ENCODE measurements around the gene CFAP157.

CFAP157 gene

DNA sequence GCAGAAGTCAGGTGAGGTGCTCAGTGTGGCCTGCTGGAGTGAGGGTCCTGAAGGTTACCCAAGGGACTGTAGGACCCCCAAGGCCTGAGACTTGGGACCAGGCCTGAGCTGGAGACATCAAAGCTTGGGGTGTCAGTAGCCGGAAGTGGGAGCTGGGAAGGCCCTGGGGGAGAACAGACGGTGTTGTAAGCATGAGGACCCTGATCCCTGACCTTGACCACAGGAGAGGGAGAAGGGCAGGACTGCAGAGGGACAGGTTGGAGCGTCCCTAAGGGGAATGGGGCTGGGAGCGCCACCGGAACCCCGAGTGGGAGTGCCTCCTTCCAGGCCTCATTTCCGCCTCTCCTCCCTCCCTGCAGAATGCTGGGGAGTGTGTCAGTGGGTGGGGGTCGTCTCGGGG, 9.6 kb downstream of the CFAP157 start:
- no peak for DNase-seq

DNA sequence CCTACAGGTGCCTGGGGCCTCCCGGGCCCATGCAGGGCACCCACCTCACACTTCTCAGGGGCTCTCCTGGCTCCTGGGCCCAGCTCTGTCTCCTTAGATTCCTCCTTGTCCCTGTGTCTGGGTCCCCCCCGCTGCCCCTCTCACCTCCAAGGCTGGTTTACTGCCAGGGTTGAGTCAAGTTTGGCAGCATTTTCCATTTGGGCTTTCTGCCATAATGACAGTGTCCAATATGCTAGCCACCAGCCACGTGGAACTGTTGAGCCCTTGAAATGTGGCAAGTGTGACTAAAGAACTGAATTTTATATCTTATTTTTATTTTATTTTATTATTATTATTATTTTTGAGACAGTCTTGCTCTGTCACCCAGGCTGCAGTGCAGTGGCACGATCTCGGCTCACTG, 11.0 kb downstream of the CFAP157 start:
- no peak for DNase-seq

DNA sequence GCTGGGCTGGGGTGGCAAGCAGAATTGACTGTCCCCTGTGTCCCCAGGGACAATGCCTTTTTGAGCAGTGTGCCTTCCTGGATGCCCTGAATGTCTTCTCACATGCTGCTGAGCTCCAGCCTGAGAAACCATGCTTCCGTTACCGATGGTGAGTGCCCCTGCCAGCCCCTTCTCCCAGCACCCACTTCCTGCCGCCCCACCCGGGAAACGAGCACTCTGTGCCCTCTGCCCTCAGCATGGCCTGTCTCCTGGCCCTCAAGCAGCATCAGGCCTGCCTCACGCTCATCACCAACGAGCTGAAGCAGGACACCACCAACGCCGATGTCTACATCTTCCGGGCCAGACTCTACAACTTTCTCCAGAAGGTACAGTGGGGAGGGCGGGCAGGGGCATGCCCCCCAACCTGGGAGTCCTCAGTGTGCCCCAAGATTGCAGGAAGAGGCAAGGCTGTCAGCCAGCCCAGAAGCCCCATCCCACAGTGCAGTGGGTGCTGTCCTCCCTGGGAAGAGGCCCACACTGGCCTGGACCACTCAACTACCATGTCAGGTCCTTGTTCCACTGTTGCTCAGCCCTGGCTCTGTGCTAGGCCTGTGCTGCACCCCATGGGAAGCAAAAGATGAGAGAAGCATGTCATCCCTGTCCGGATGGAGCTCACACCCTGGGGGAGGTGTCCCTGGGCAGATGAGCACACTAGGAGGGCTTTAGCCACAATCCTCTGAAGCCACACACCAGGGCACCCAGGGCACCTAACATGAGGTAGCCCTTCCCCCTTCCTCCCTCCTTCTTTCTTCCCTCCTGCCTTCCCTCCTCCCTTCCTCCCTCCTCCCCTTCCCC, 13.5 kb downstream of the CFAP157 start:
- DNase-seq = peak in 4 of 6 experiments; percentile 5 to 37 (median 12)

DNA sequence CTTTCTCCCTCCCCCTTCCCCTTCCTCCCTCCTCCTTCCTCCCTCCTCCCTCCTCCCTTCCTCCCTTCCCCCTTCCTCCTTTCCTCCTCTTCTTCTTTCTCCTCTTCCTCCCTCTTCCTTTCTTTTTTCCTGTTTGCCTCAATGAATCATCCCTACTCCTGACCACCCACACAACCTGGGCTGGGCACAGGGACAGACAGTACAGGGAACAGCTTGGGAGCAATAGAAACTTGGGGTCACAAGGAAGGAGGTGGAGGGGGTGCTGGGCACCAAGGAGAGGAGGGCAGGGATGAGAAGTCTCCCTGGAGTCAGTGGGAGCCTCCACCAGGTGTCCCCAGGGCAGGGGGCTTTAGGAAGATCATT, 14.1 kb downstream of the CFAP157 start:
- DNase-seq = no peak

DNA sequence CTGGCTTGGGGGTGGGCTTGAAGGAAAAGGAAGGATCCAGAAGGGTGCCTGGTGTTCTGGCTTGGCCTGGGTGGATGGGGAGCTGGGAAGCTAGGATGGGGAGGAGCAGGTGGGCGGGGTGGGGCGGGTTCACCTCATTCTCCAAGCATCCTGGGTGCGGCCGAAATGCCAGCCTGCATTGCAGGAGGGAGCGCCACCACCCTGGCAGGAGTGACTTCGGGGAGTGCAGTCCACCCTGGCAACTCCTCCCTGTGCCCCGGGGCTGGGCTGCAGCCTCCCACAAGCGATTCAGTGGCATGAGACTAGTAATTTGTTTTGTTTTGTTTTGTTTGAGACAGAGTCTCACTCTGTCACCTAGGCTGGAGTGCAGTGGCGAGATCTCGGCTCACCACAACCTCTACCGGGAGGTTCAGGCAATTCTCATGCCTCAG, 14.6 kb downstream of the CFAP157 start:
- no peak for DNase-seq

DNA sequence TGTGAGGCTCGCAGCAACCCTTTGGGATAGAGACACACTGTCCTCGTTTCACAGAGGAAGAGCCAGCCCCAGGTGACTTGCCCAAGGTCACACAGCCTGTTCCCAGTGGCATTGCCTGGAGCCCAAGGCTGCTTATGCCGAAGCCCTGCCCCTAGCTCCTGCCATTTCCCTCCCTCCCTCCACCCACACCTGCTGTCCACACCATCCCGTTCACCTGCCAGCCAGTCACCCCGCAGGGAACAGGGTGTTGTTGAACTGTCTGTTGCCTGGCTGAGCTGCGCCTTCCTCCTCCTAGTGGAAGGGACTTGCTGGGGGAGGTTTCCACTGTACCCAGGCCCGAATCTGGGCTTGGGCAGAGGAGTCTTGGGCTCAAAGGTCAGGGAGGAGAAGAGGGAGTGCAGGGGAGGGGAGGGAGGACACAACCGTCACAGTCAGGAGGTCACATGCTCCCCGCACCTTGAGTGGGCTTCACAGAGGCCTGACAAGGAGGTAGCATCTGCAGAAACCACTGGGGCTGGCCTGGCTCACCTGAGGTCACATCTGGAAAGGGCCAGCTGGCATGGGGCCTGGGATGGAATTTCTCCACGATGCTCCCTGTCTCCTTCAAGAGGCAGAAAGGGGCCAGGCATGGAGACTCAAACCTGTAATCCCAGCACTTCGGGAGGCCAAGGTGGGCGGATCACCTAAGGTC, 15.4 kb downstream of the CFAP157 start:
- DNase-seq = no peak

DNA sequence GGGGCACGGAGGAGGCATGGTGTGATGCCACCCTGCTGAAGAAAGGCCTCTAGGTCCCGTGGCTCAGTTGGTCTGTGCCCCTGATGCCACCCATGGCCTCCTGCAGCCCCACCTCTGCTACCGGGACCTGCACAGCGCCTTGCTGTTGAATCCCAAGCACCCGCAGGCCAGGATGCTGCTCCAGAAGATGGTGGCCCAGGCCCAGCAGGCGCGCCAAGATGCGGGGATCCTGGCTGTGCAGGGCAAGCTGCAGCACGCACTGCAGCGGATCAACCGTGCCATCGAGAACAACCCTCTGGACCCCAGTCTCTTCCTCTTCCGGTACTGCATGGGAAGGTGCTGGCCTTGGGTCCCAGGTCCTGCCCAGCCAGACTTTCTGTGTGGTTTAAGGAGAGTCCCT, 16.2 kb downstream of the CFAP157 start:
- DNase-seq = no peak

DNA sequence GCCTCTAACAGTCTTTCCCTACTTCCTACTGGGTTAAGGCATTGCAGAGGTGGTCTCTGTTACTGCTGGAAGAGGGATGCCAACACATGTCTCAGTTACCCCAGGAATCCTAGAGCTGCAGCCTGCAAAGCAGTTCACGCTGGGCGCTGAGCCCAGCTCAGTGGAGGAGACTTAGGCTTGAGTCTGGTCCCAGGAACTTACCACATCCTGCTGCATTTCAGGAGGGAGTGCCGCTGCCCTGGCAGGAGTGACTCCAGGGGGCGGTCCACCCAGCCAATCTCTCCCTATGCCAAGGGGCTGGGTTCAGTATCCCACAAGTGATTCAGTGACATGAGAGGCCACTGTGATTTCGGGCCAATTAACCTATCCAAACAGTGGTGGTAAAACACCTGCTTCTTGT, 16.7 kb downstream of the CFAP157 start:
- DNase-seq = no peak

DNA sequence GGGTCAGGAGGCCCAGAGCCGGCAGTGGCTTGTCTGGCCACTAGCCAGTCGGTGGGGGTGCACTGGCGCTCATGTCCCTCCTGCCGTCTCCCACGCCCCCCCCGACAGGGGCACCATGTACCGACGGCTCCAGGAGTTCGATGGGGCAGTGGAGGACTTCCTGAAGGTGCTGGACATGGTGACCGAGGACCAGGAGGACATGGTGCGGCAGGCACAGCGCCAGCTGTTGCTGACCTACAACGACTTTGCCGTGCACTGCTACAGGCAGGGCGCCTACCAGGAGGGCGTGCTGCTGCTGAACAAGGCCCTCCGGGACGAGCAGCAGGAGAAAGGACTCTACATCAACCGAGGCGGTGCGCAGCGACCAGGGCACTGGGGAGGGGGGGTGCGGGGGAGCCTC, 17.2 kb downstream of the CFAP157 start:
- DNase-seq = no peak

DNA sequence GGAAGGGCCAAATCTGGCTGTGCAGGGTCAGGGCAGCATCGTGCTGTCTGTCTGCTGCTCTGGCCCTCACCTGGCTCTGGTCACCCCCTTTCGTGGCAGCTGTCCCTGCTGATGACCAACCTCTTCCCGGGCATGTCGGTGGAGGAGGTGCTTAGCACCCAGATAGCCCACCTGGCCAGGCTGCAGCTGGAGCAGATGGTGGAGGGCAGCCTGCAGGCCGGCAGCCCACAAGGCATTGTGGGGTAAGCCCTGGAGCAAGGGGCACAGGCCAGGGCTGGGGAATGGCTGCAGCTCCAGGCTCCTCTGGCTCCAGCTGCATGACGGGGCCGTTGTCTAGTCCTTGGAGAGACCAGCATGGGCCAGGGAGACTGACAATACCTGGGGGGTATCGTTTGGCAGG, 20.1 kb downstream of the CFAP157 start:
- no peak for DNase-seq

DNA sequence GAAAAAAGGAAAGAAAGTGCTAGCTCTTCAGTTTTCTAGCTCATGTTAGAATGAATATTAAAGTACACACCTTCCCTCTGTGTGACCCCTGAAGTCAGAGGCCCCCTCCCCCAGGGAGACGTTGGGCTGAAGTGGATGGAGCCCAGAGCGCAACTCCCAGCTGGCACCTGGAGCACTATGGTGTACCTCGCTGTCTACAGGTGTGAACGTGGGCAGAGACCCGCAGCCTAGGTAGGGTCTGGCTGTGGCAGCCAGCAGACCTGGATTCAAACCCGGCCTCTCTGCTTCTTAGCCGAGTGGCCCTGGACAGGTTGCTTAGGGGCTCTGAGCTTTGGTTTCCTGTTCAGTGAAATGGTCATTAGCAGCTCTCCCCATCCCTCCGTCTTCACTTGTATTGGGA, 22.0 kb downstream of the CFAP157 start:
- no peak for DNase-seq

DNA sequence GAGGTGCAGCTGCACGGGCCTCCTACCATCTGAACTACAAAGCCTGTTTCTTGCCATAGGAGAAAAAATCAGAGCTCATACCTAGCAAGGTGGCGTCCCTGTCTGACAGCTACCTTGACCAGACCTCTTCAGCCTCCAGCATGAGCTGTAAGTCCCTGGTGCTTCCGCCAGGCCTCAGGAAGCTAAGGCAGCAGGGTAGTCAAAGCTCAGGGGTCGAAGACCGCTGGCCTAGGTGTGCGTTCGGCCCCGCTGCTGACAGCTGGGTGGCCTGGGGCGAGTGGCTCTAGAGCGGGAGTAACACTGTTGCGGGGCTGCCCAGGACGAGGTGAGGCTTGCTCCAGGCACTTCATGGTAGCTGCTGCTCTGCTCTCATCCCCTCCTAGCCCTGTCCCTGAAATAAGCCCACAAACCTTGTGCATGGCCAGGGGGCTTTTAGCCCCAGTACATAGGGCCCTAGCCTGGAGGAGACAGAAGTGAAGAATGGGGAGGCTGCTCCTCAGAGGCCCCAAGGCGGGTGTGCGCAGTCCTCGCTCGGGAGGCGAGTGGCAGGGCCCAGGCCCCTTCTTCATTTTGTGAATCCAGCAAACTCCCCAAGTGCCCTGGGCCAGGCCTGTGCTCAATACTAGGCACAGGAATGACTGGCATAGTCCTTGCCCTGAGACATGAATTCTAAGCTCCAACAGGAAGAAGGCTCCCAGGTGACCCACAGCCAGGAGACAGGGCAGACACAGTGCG, 22.9 kb downstream of the CFAP157 start:
- no peak for DNase-seq

DNA sequence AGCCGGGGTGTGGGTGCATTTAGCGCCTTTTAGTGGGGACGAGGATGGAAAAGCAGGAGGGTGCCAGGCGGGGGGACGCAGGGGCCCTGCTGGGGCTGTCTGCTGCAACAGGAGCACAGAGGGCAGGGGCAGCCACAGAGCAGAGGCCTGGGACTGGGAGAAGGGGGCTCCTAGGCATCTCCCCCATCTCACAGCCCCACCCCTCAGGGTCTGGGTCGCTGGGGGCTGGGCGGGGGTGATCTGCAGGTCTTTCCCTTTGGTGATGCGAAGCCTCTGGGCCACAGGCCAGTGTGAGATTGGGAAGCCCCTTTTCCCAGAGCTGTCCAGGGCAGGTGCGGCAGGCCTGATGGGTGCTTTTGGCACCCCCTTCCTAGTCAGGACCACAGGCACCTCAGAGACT, 23.5 kb downstream of the CFAP157 start:
- no peak for DNase-seq

DNA sequence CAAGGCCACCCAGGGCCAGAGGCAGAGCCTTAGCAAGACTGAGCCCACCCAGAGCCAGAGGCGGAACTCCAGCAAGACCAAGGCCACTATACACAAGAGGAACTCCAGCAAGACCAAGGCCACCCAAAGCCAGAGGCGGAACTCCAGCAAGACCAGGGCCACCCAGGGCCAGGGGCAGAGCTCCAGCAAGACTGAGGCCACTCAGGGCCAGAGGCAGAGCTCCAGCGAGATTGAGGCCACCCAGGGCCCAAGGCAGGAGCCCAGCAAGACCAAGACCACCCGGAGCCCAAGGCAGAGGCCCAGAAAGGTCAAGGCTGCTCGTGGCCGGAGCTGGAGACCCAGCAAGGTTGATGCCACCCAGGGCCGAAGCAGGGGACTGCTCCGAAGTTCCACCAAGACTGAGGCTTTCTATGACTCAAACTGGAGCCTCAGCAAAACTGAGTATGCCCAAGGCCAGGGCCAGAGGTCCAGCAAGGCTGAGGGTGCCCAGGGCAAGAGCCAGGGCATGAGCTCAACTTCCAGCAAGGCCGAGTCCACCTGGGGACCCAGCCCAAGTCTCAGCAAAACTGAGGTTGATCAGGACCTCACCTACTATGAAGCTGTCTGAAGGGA, 24.1 kb downstream of the CFAP157 start:
- DNase-seq = no peak

DNA sequence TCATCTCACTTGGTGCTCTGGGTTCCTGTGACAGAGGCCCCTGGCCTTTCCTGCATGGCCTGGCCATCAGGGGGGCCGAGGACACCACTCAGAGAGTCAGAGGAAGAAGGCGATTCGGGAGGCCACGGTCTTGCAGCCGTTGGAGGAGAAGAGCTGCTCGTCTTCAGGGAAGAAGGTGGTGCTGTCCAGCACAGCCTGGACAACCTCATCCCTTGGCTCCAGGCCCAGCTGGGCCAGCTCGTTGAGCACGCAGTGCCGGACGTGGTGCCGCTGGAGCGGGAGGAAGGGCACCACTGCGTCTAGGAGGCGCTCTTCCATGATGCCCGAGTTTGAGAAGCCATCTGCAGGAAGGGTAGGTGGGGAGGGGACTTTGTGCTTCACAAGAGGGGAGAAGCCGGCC, 25.1 kb downstream of the CFAP157 start:
- no peak for DNase-seq

DNA sequence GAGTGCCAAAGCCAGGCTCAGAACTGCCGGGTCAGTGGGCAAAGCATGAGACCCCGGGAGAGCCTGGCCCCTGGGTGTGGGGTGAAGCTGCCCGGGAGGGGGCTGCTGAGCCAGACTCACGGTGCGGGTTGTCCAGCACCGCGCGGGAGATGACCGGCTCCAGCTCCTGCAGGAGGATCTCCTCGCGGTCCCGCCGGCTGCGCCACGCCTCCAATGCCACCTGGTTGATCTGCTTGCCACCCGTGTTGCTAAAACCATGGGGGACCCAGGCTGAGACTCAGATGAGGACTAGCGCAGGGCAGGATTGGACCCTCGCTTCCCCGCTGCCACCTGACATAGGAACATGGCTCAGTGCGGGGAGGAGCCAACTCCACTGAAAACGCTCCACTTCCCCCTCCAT, 25.7 kb downstream of the CFAP157 start:
- no peak for DNase-seq

DNA sequence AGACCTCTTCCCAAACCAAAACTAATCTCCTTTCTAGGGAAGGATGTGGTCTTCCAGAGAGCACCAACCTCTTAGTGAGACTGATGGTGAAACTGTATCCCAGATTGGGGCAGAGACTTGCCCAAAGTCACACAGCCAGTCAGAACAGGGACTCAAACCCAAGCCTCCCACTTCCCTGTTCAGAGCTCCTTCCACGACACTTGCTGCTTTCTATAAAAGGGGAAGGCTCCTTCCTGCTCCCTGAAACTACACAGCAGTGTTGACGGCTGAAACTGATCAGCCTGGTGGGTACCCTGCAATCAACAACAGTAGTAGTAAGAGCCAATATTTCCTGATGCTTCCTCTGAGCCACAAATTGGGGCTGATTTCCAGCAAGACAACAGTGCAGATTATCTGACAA, 26.8 kb downstream of the CFAP157 start:
- DNase-seq = no peak

DNA sequence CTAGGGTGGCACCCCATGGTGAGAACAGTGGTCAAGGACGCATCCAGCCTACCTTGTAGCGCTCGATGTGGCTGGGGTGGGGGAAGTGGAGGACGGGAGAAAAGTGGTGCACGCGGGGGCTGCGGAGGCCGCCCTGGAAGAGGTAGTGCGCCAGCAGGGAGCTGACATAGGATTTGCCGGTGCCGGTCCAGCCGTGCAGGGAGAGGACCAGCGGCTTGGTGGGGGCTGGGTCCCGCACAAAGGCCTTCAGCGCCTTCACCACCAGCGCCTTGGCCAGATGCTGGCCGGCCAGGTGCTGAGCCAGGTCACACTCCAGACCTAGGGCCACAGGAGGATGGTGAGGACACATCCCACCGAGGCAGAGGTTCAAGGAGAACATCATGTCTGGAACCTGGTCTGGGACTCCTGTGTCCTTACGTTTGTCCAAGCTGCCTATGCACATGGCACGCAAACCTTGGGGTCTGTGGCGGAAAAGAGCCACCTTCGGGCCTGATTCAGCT, 27.5 kb downstream of the CFAP157 start:
- DNase-seq = no peak

DNA sequence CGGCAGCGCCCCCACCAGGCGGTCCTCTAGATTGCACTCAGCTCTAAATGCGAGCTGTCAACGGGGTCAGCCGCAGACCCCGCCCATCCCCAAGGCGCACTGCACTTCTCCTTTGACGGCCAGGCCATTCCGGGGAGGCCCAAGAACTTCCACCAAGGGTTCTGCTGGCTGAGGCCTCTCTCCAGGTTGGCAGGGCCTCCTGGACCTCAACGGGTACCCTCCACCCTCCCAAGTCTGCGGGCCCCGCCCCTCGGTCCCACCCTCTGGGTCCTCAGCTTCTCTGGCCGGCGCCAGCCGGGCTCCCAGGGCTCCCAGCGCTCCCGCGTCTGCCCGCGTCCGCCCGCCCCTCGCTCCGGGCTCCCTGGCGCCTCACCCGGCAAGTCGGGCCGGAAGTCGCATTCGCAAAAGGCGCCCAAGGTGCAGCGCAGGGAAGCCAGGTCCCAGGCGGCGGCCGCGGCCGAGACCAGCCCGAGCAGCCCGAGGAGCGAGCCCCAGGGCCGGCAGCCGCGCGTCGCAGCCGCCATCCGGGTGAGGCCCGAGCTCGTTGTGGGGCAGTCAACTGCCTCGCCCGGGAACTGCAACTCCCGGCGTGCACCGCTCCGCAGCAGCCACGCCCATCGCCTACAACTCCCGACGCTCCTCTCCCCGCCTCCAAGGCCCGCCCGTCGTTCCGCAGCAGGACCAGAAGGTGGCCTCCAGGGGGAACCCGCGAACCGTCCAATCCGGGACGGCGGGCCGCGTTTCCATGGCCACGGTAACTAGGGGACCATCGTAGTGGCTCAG, 28.1 kb downstream of the CFAP157 start, which contains the start of gene TOR2A:
Gene TOR2A (minus strand): TSS at position 548 of the 783 bp plus-strand sequence. CDS start 24 bp downstream, at position 524.
- DNase-seq = peak; percentile 97 to 99 (median 98)

DNA sequence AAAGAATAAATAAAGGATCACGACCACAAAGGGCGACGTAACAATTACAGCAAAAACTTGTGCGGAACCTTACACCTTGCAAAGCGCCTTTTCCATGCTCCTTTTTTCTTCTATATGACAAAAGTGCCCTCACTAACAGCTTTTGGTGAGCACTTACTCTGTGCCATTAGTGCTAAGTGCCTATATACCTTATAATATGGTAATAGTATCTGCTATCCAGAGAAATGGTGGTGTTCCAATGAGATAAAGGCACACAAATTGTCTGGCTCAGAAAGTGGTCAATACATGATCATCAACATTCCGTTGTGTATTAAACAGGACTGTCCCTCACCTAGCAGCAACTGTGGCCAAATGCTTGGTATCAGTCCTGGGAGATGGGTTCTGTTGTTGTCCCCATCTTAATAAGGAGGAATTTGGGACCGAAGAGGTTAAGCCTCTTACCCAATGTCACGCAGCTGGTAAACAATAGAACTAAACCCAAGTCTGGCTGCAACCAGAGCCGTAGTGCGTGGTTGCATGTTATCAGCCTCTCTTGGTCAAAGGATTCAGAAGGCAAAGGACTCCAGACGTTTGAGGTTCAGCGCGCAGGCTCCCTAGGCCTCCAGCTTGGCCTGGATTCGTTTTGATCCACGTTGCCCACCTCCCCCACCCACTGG, 28.9 kb downstream of the CFAP157 start:
- no peak for DNase-seq

DNA sequence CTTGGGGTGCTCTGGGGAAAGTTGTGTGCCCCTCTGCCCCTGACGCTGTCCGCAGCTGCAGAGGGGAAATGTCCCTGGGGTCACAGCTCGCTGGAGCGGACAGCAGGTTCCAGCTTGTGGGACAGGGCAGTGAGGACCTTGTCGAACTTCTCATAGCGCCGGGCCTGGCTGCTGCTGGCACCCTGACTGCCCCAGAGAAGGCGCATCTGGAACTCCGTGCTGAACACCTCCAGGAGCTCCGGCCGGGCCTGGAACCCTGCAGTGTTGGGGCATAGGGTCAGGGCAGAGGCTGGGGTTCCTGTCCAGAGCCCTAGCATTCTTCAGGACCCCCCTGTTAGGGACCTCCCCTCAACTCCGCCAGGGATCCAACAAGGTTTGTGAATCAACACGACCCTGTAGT, 31.9 kb downstream of the CFAP157 start:
- no peak for DNase-seq

Data from stimulated activated naive CD4-positive, alpha-beta T cell (primary cell).